GM19351 (cell line): ENCODE data around the gene PAH.

Experiments
- ATAC-seq: cut with Tn5 transposase; IDR thresholded peaks from one replicate; pipeline ENCODE4 v1.9.1; 2021; ENCODE audit warnings: mild to moderate bottlenecking, moderate library complexity; ENCODE audit not compliant: unreplicated experiment

PAH gene

GRCh38 chr12:102902093-102902492, 15.0 kb downstream of the PAH start:
- no peak for ATAC-seq

- ATAC-seq, result no peak
These were observed 16.7 kb downstream of the PAH start for GRCh38 chr12:102900389-102900788.

- ATAC-seq, result no peak
These were observed 21.0 kb downstream of the PAH start for GRCh38 chr12:102896067-102896466.

DNA sequence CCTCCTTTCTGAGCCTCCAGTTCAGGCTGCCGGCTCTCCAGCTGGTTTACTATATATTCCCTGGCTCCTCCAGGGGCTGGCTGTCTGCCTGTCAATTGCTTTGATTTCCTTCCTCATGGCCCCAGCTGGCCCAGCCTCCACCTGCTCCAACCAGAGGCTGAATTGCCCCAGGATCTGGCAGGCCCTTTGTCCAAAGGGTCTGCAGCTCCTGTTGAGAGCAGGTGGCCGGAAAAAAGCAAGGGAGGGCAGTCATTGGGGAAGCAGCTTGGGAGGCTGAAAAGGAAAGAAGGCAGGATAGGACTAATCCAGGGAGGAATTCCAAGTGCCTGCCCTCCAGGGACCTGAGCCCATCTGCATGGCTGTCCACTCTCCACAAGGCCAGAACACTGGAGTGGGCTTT, 25.3 kb downstream of the PAH start:
- no peak for ATAC-seq

GRCh38 chr12:102888511-102888910, 28.5 kb downstream of the PAH start:
- ATAC-seq, result no peak

GRCh38 chr12:102885043-102885932, 31.8 kb downstream of the PAH start:
- ATAC-seq, result no peak

DNA sequence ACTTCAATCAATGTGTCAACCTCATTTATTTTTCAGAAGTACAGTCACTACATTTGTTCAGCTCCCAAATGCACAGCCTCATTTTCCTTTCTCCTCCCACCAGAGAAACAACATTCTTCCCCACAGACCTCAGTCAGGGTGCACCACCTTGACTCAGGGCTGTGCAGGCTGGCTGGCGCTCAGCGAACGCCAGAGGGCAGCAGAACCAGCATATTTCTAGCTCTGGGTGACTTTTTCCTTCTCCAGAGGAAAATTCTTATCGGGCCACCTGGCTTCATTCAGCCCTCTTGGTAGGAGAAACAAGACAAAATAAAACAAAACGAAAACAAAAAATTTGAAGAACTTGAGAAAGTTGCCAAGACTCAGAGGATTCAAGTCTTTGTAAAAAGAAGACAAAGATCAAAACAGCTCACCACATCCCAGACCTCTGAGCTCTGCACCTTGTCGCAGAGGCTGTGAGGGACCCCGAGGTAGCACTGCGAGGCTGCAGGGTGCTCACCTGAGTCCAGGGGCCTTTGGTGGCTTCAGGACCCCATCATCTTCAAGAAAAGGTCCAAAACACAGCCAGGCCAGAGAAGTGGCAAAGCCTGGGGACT, 33.7 kb downstream of the PAH start:
- ATAC-seq, result peak; percentile 54

GRCh38 chr12:102880783-102881182, 36.3 kb downstream of the PAH start:
- no peak for ATAC-seq

DNA sequence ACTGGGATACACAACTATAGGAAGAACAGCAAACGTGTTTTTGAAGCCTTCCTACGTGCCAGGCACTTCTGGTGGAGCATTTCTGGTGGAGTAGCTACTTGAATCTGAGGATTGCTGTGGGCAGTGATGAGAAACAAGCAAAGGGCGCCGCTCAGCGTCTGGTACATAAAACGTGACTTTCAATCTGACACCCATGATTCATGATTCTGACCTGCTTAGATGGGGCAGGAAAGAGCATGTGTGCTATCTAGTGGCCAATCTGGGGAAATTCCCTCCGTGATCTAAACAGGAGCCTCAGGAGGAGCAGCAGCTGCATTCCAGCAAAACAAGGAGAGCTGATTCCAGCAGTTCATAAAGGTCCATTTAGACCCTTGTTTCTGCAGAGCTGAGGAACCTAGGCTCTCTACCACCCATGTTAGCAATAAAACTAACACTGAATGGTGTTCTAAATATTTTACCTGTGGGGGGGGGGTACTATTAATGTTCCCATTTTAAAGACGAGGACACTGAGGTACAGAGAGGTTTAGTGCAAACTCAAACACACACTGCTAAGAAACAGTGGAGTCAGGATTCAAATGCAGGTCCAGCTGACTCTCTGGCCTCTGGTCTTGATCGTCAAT, 37.8 kb downstream of the PAH start:
- peak; percentile 89 for ATAC-seq

DNA sequence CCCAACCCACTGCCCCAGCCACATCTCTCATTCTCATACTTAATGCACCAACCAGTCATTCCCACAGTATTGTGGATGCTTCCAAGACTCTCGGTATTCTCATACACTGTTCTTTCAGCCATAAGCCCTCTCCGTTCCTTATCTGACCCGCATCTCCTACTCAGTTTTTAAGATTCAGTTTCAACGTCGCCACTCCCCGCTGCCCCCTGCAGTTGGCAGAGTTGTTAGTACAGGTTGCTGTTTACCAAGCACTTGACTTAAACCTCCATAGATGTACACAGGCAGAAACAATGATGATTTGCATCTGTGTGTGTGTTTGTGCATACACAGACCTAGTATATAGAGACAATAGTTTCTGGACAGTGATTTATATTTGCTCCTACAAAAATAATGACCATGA, 40.2 kb downstream of the PAH start:
- no peak for ATAC-seq

DNA sequence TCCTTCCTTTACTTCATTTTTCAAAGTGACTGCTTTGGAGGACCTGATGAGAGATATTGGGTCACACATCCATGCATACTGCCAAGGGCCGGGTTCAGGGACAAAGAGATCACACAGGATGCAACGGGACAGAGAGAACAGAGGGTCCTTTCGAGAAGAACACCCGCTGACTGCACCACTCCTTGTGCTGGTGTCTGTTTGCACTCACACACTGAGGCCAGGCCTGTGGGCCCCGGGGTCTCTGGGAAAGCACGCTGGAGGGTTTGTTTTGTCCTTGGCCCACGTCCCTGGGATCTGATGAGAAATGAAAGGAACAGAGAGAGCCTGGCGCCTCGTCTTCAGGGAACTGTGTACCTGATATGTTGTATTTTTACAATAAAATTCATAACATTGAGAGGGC, 42.2 kb downstream of the PAH start:
- ATAC-seq, result no peak

- no peak for ATAC-seq
These were observed 44.0 kb downstream of the PAH start for GRCh38 chr12:102873077-102873476.

DNA sequence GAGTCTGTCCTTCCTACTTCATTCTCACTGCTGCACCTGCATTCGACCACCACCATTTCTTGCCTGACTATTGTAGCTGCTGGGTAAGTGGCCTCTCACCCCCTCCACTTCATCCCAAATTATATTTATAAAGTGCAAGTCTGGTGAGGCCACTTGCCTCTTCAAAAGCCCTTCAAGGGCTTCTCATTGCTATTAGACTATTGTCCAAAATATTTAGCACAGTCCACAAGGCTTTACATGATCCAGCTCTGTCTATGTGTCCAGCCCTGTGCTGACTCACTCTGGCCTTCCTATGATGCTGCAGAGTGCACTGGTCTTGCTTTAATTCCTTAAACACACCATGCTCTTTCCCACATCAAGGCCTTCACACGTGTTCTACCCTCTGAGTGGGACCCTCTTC, 46.0 kb downstream of the PAH start:
- no peak for ATAC-seq

DNA sequence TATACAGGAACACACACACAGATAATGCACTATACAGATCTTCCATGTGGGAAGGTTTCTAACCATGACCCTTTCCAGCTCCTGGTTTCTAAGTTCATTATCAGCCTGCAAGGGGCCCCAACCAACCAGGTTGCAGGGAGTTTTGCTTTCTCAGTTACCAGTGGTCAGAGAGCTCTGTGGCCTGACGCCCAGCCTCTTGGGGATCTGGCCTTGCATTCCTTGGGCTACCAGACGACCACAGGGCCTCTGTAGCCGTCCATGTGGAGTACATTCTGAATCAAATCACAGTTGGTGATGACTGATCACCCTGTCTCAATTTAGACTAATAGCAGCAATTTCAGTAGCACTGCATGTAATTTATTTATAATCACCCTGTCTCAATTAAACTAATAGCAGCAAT, 47.5 kb downstream of the PAH start:
- ATAC-seq, result no peak

GRCh38 chr12:102865821-102866615, 51.0 kb downstream of the PAH start:
- ATAC-seq, result no peak

DNA sequence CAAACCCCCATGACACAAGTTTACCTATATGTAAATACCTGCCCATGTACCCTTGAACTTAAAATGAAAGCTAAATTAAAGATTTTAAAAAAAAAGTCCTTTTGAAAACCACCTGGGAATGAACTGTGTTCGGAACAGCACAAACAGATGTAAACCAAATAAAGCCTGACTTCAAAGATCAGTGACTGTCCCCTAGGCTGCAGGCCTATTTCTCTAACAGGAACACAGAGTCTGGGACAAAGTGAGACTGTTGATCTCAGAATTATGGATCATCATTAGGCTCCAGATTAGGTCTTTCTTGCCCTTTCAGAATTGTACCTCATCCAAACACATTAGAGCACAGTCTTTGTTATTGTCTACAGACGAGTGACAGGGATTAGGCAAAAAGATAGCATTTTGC, 54.6 kb downstream of the PAH start:
- no peak for ATAC-seq

GRCh38 chr12:102851246-102851645, 65.8 kb downstream of the PAH start:
- no peak for ATAC-seq

DNA sequence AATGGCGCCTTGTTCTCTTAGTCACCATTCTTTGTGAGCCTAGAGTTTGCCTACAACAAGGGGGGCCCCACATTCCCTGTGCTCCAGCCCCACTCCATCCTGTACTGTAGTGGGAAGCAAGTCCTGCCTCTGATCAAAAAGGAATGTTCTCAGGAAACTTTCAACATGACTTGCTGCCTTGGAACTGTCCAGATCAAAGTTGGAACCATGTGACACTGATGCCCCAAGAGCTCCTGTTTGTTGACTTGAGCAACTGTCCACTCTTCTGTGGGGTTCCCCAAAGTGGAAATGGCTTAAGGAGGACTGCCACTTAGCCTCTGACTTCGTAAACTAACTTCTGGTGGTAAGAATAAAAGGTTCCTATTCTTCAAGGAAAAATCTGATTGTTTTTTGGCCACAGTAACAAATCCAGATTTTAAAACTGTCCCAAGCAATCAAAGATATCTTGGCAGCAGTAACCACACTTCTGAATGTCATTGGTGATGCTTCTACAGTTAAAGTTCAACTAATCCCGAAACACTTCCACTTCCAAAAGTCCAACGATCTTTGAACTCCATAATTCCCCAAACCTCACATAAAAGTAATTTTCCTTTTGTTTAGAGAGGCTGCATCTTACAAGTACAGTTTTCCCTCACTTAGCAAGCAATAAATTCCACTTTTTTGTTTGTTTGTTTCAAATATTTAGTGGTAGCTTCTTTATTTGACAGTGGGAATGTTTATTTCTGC, 67.2 kb downstream of the PAH start:
- no peak for ATAC-seq

DNA sequence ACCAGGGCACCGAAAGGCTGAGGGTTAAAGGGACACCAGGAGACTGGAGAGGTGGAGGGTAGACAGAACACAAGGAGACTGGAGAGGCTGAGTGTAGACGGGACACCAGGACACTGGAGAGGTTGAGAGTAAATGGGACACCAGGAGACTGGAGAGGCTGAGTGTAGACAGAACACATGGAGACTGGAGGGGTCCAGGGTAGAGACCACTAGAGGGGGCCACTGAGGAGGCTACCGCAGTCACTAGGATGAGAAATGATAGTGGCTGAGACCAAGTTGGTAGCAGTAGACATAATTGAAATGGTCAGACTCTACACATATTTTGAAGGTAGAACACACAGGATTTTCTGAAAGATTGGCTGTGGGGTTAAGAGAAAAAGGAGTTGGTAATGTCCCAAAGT, 68.2 kb downstream of the PAH start:
- ATAC-seq, result no peak

DNA sequence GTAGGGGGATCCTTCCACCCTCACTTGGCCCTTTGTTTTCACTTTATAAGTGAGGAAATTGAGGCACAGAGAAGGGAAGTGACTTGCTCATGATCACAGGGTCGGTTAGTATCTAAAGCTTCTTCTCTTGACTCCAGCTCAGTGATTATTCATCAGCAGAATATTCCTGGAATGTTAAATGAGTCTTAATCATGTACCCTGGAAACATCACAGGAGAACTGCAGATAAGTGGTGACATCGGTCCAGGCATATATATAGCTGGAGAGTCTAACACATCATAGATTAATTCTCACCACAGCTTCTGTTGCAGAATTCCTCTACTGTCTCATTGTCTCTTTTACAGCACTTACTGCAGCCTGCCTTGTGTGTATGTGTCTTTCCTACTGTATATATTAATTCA, 69.9 kb downstream of the PAH start:
- no peak for ATAC-seq
